HEK293T (cell line): Measurements from ENCODE around the gene PAQR3.

Source experiments
- BHLHE40 ChIP-seq: fragments of 450-650 bp; IDR thresholded peaks from 2 replicates; pipeline ENCODE4 v1.6.1; 2016; ENCODE audit warnings: mild to moderate bottlenecking, moderate library complexity, borderline replicate concordance
- ELF4 ChIP-seq: fragments of 450-650 bp; IDR thresholded peaks from 2 replicates; pipeline ENCODE4 v1.6.1; 2017; ENCODE audit warnings: antibody characterized with exemption
- ZNF384 ChIP-seq: fragments of 450-650 bp; IDR thresholded peaks from 2 replicates; pipeline ENCODE4 v1.6.1; 2016

GRCh38 chr4:78862314-78862737 is 76.9 kb downstream of the PAQR3 start:
- TF ChIP-seq BHLHE40 (no peak), ZNF384 (no peak), ELF4 (no peak)
